Omental fat pad (tissue), 4 donors: ENCODE data around the gene MAST4. TPM values are rescaled to one million over a fixed set of nuclear protein-coding genes. Genes with fewer than 3 reads are reported as not detected.

Source experiments
- ATAC-seq: fragments of 150-250 bp; one replicate; pipeline ENCODE4 v1.9.1; 2016; ENCODE audit warnings: mild to moderate bottlenecking, moderate library complexity; ENCODE audit not compliant: low FRiP score
- DNase-seq: peaks from one replicate; pipeline ENCODE4 v3.0.0-alpha.2; 2019; ENCODE audit warnings: low spot score
- total RNA-seq, 4 donors: library from RNA; depleted of rRNA; stranded (reverse); fragments of >200 nt; gene quantifications; one replicate each; pipeline ENCODE4 v1.1.0, GENCODE V29; 2016
- TF ChIP-seq, protein P1 (sequence below), 3 donors: fragments of 450-650 bp; IDR thresholded peaks; one replicate each; pipeline ENCODE4 v1.5.1; 2016 to 2017; ENCODE audit warnings: antibody characterized with exemption in 3 of 3, mild to moderate bottlenecking in 3 of 3, moderate library complexity in 2 of 3

MAST4 gene
- total RNA-seq, 4 donors from 2014 or later = 52.2 to 76.8 (median 57.3) TPM

DNA sequence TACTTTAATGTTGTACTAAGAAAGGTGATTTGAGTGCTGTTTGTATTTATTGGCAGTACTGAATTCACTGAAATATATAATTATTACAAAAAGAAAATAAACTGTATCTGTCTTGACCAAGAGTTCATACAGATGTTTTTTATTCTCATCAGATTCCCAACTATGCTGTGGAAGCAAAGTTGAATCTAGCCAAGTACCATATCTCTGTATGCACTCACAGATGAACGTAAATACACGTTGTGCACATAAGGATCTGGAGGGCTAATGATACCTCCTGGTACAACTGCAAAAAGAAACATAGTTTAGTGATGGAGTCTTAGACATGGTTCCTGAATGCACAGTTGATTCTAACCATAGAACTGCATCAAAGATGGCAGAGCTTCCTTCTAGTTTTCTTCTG is 431.0 kb downstream of the MAST4 start:
- no peak for ATAC-seq
- DNase-seq = no peak
- TF ChIP-seq, protein P1, sequence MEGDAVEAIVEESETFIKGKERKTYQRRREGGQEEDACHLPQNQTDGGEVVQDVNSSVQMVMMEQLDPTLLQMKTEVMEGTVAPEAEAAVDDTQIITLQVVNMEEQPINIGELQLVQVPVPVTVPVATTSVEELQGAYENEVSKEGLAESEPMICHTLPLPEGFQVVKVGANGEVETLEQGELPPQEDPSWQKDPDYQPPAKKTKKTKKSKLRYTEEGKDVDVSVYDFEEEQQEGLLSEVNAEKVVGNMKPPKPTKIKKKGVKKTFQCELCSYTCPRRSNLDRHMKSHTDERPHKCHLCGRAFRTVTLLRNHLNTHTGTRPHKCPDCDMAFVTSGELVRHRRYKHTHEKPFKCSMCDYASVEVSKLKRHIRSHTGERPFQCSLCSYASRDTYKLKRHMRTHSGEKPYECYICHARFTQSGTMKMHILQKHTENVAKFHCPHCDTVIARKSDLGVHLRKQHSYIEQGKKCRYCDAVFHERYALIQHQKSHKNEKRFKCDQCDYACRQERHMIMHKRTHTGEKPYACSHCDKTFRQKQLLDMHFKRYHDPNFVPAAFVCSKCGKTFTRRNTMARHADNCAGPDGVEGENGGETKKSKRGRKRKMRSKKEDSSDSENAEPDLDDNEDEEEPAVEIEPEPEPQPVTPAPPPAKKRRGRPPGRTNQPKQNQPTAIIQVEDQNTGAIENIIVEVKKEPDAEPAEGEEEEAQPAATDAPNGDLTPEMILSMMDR (IDR thresholded peaks at IDR 0.05) = no peak

DNA sequence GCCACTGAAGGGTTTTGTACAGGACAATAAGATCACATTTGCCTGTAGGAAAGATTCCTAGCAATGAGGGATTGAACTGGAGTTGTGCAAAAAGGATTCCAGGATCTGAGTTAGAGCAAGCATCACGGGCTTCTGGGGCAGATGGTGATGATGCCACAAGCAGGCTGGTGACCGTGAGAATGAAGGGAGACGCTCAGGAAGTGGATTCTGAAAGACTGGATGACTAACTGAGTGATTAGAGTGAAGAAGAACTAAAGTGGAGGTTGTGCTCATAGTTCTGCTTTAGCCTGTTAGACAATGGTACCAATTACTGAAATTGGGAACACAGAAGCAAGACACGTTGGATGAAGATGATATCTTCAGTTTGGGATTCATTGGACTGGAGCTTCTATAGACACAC is 432.2 kb downstream of the MAST4 start:
- TF ChIP-seq, protein P1 (IDR thresholded peaks at IDR 0.05) = no peak
- no peak for DNase-seq
- ATAC-seq = no peak

DNA sequence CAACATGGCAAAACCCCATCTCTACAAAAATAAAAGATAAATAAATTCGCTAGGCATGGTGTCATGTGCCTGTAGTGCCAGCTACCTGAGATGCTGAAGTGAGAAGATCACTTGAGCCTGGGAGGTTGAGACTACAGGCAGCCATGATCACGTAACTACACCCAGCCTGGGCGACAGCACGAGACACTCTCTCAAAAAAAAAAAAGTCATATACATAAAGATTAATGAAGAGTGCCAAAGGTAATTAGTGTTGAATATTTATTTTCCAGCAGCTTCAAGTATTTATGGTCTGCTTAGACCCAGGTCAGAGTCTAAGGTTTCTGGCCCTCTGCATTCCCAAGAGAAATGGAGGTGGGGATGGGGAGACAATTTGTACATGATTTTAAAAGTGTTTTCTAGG is 432.7 kb downstream of the MAST4 start:
- TF ChIP-seq, protein P1 (IDR thresholded peaks at IDR 0.05) = no peak
- DNase-seq (no peak), ATAC-seq (no peak)

DNA sequence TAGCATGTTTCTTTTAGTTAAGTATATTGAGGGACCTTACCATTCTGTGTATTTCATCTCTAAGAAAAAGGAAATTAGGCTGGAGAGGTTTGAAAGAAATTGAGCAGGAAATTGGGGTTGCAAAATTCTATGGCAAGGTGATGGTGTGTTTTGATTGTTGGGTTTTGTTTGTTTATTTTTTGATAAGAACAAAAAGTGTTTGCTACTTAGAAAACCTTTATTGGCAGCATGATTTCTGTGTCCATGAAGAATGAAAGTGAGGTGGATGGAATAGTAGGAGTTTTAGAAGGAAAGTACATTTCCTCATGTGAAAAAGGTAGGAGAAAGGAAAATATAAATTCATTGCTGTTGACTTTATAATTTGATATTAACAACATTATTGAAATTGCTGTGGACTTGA is 433.3 kb downstream of the MAST4 start:
- DNase-seq (no peak), ATAC-seq (no peak)
- TF ChIP-seq, protein P1 (IDR thresholded peaks at IDR 0.05) = no peak

DNA sequence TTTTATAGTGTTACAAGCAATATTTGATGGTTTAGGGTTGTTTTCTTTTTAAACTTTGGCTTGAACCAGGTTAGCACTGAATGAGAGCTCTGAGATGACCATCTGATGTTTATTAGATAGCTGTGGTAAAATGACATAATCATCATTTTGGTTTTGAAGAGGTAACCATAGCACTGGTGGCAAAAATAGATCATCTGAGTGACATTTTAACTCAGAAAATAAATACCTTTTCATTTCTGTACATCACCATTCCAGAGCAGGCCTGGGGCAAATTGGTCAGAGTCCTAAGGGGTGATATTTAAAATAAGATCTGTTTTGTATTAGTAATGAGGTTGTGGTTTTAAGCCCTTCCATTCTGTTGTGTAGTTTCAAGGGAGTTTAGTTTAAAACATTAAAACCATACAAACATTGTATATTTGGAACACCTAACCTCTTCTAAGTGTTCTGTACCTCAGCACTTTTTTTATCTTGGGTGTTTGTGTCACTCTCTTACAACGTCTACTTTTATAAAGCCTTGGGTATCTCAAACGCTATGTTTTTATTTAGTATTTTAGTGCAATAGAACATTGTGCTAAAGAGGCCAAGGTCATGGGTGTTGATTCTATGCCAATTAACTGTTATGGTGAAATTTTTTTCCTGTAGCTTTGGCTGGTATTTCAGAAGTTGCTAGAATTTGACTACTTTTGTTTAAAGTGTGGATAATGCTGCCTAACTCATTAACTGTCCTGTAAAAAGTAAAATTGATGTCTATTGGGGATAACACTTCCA is 434.3 kb downstream of the MAST4 start:
- TF ChIP-seq, protein P1 (IDR thresholded peaks at IDR 0.05) = no peak
- DNase-seq (no peak), ATAC-seq (no peak)

DNA sequence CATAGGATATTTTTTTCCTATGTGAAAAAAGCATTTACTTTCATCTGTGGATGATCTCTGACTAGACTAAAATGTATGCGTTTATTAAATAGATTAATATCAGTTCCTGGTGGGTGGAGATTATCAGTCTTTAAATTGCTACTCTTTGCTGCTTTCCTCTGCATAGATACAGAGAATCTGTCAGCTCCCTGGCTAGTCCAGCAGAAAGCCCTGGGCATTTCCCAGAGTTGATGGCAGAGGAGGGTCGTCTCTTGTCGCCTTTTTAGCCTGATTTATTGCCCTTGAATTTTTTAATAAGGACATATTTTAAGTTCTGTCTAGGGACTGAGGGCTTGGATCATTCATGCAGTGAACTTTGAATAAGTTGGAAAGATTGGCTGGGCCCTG is 434.9 kb downstream of the MAST4 start:
- no peak for ATAC-seq

More for the DNA sequence above, 434.9 kb downstream of the MAST4 start:
- TF ChIP-seq, protein P1 (IDR thresholded peaks at IDR 0.05) = no peak
- no peak for DNase-seq
